OCI-LY3 (cell line): ENCODE results near the gene A3GALT2.

Experiments
- H2AFZ ChIP-seq: fragments of 200-600, 300-600 bp; shearing (Covaris generic); 2 replicates; pipeline ENCODE4 v1.6.0; 2014; ENCODE audit warnings: antibody characterized with exemption, low read depth, low read length
- H3K27ac ChIP-seq: fragments of 200-600, 300-600 bp; sonication (generic); 2 replicates; pipeline ENCODE4 v1.5.1; 2014; ENCODE audit warnings: mild to moderate bottlenecking, low read length, moderate library complexity, mixed read lengths
- H3K27me3 ChIP-seq: fragments of 200-600, 300-600 bp; sonication (generic); 2 replicates; pipeline ENCODE4 v1.6.1; 2014; ENCODE audit warnings: low read depth, low read length, mixed read lengths
- H3K36me3 ChIP-seq: fragments of 200-600, 300-600 bp; sonication (generic); replicated peaks from 2 replicates; pipeline ENCODE3; 2014; ENCODE audit warnings: low read depth, low read length, mixed read lengths
- H3K4me1 ChIP-seq: fragments of 300-600, 200-600 bp; sonication (generic); 2 replicates; pipeline ENCODE4 v1.6.1; 2014; ENCODE audit warnings: low read length, mixed read lengths
- H3K4me2 ChIP-seq: fragments of 200-600, 300-600 bp; sonication (generic); 2 replicates; pipeline ENCODE4 v1.6.1; 2014; ENCODE audit warnings: low read length, mixed read lengths
- H3K4me3 ChIP-seq: fragments of 300-600, 200-600 bp; sonication (generic); 2 replicates; pipeline ENCODE4 v1.5.1; 2014; ENCODE audit warnings: antibody characterized with exemption, mild to moderate bottlenecking, low read length, moderate library complexity
- H3K79me2 ChIP-seq: fragments of 300-600, 200-600 bp; shearing (Covaris generic); 2 replicates; pipeline ENCODE4 v1.6.1; 2014; ENCODE audit warnings: mild to moderate bottlenecking, low read length, mixed read lengths
- H3K9ac ChIP-seq: fragments of 300-600, 200-600 bp; shearing (Covaris generic); 2 replicates; pipeline ENCODE4 v1.6.0; 2014; ENCODE audit warnings: mild to moderate bottlenecking, low read length, moderate library complexity
- H3K9me3 ChIP-seq: fragments of 200-600, 300-600 bp; shearing (Covaris generic); 2 replicates; pipeline ENCODE4 v1.6.1; 2014; ENCODE audit warnings: low read length, mixed read lengths; ENCODE audit not compliant: insufficient read depth
- H4K20me1 ChIP-seq: fragments of 200-600, 300-600 bp; sonication (generic); 2 replicates; pipeline ENCODE4 v1.6.1; 2016; ENCODE audit warnings: low read length, mixed read lengths; ENCODE audit not compliant: insufficient read depth
- CTCF ChIP-seq: fragments of 200-600, 300-600 bp; sonication (generic); IDR thresholded peaks from 2 replicates; pipeline ENCODE4 v1.5.1; 2014; ENCODE audit warnings: antibody characterized with exemption, low read length, low read depth
- EZH2phosphoT487 ChIP-seq: fragments of 200-600 bp; shearing (Covaris generic); IDR thresholded peaks from 2 replicates; pipeline ENCODE4 v1.6.1; 2018; ENCODE audit warnings: antibody characterized with exemption, mixed run types, low read depth

A3GALT2 gene

GRCh38 chr1:33298623-33299277, 22.1 kb downstream of the A3GALT2 start:
- Histone ChIP-seq H3K79me2 (no peaks in the 10 kb centered on the region), H3K4me1 (no peaks in the 10 kb centered on the region), H3K27me3 (no peaks in the 10 kb centered on the region), H3K4me2 (no peak overlapping the region), H3K9me3 (no peaks in the 10 kb centered on the region), H3K36me3 (peaks cover 3% of the 10 kb centered on the region), H3K27ac (no peak overlapping the region), H3K4me3 (no peak overlapping the region), H3K9ac (no peak overlapping the region), H4K20me1 (no peaks in the 10 kb centered on the region), H2AFZ (no peak overlapping the region)
- TF ChIP-seq CTCF (peak; percentile 61), EZH2phosphoT487 (no peak)

- TF ChIP-seq EZH2phosphoT487 (no peak), CTCF (no peak)
- no peak overlapping the region for H3K4me3 ChIP-seq
- H3K36me3 ChIP-seq, result peaks cover 3% of the 10 kb centered on the region
- H4K20me1 ChIP-seq, result no peaks in the 10 kb centered on the region
- no peak overlapping the region for H3K4me2 ChIP-seq
- H3K27ac ChIP-seq, result no peak overlapping the region
- H3K4me1 ChIP-seq, result no peaks in the 10 kb centered on the region
- H3K9me3 ChIP-seq, result no peaks in the 10 kb centered on the region
- H3K79me2 ChIP-seq, result no peaks in the 10 kb centered on the region
- H2AFZ ChIP-seq, result no peak overlapping the region
- no peaks in the 10 kb centered on the region for H3K27me3 ChIP-seq
- H3K9ac ChIP-seq, result no peak overlapping the region
Measured at GRCh38 chr1:33297911-33298622, 22.8 kb downstream of the A3GALT2 start.

DNA sequence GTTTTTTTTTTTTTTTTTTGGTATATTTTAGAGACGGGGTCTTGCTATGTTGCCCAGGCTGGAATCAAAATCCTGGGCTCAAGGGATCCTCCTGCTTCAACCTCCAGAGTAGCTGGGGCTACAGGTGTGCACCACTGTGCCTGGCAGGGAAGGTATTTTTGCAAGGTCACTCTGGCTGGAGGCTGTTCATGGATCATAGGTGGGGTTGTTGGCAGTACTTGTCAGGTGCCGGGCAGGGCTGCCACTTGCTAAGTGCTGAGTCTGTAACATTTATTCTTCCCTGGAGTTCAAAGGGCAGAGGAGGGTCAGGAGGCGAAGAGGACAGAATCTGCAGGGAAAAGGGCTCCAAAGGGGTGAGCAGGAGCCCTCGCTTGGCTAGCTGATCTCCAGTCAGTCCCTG, 24.1 kb downstream of the A3GALT2 start:
- Histone ChIP-seq H2AFZ (no peak overlapping the region), H3K9me3 (no peaks in the 10 kb centered on the region), H4K20me1 (no peaks in the 10 kb centered on the region), H3K27me3 (no peaks in the 10 kb centered on the region), H3K4me1 (no peaks in the 10 kb centered on the region), H3K4me3 (no peak overlapping the region), H3K79me2 (no peaks in the 10 kb centered on the region), H3K36me3 (peaks cover 3% of the 10 kb centered on the region), H3K4me2 (no peak overlapping the region), H3K27ac (no peak overlapping the region), H3K9ac (no peak overlapping the region)
- no peak for TF ChIP-seq CTCF
- TF ChIP-seq EZH2phosphoT487, result no peak

- Histone ChIP-seq H3K9me3 (no peaks in the 10 kb centered on the region), H3K4me3 (no peak overlapping the region), H3K36me3 (peaks cover 3% of the 10 kb centered on the region), H2AFZ (no peak overlapping the region), H3K4me2 (no peak overlapping the region), H3K79me2 (no peaks in the 10 kb centered on the region), H3K27ac (no peak overlapping the region), H4K20me1 (no peaks in the 10 kb centered on the region), H3K27me3 (no peaks in the 10 kb centered on the region), H3K4me1 (no peaks in the 10 kb centered on the region), H3K9ac (no peak overlapping the region)
- TF ChIP-seq CTCF, result no peak
- TF ChIP-seq EZH2phosphoT487, result no peak
Measured at GRCh38 chr1:33296082-33296458, 24.8 kb downstream of the A3GALT2 start.
